PC-3 (cell line): ENCODE measurements around the gene ADAM19. TPM values are rescaled to one million over a fixed set of nuclear protein-coding genes. Genes with fewer than 3 reads are reported as not detected.
A peak's percentile ranks its signal among the peaks of the same experiment; 100 is the strongest.

ENCODE experiments used
- ATAC-seq: fragments of 200-7000 bp; cut with Tn5 transposase; 2 replicates; pipeline ENCODE4 v1.9.1; 2020; ENCODE audit warnings: mild to moderate bottlenecking, moderate library complexity
- BruUV-seq: library from RNA; stranded (reverse); fragments of 400-500 nt; replicated peaks from 2 replicates; lab custom pipeline; 2021; lab: Mats Ljungman, UMichigan
- CTCF ChIA-PET: fragments of 300-600 bp; sonication (Branson Sonifier 250); formaldehyde crosslinking; loops from one replicate; lab custom pipeline; 2022; ENCODE audit warnings: antibody characterized with exemption; lab: Charles Lee
- POLR2A ChIA-PET: fragments of 300-600 bp; sonication (Branson Sonifier 250); formaldehyde crosslinking; loops from one replicate; lab custom pipeline; 2022; ENCODE audit warnings: antibody characterized with exemption; ENCODE audit not compliant: unreplicated experiment; lab: Charles Lee
- DNase-seq: peaks from one replicate; pipeline ENCODE4 v3.0.0-alpha.2; 2015
- H2AFZ ChIP-seq: fragments of 300-600 bp; sonication (generic); 2 replicates; pipeline ENCODE4 v1.6.0; 2016; ENCODE audit warnings: antibody characterized with exemption, low read length
- H3F3A ChIP-seq: fragments of 300-600 bp; sonication (generic); one replicate; pipeline ENCODE4 v1.6.0; 2017; ENCODE audit warnings: antibody characterized with exemption, low read length, control low read depth, mild to moderate bottlenecking; ENCODE audit not compliant: unreplicated experiment
- H3K27ac ChIP-seq: fragments of 300-600 bp; sonication (generic); 2 replicates; pipeline ENCODE4 v1.5.1; 2016; ENCODE audit warnings: mild to moderate bottlenecking, low read length
- H3K27me3 ChIP-seq: fragments of 300-600 bp; sonication (generic); 2 replicates; pipeline ENCODE4 v1.6.1; 2016; ENCODE audit warnings: low read length, mixed read lengths
- H3K36me3 ChIP-seq: fragments of 300-600 bp; sonication (generic); 2 replicates; pipeline ENCODE4 v1.6.1; 2016; ENCODE audit warnings: low read depth, mixed run types, low read length, mixed read lengths
- H3K4me1 ChIP-seq: fragments of 300-600 bp; sonication (generic); 2 replicates; pipeline ENCODE4 v1.5.1; 2016; ENCODE audit warnings: low read length; ENCODE audit not compliant: insufficient read depth
- H3K4me2 ChIP-seq: fragments of 300-600 bp; sonication (generic); 2 replicates; pipeline ENCODE4 v1.6.0; 2016; ENCODE audit warnings: low read length
- H3K4me3 ChIP-seq: fragments of 300-600 bp; sonication (generic); 2 replicates; pipeline ENCODE4 v1.5.1; 2016; ENCODE audit warnings: mild to moderate bottlenecking, low read length, mixed read lengths
- H3K79me2 ChIP-seq: fragments of 300-600 bp; sonication (generic); 2 replicates; pipeline ENCODE4 v1.6.1; 2017; ENCODE audit warnings: low read length, mixed read lengths
- H3K9ac ChIP-seq: fragments of 300-600 bp; sonication (generic); 2 replicates; pipeline ENCODE4 v1.6.0; 2016; ENCODE audit warnings: mild to moderate bottlenecking, low read length
- H3K9me2 ChIP-seq: fragments of 300-600 bp; sonication (generic); replicated peaks from 2 replicates; pipeline ENCODE4 v1.6.1; 2016; ENCODE audit warnings: mixed run types, low read length, mixed read lengths
- H3K9me3 ChIP-seq: fragments of 300-600 bp; sonication (generic); 2 replicates; pipeline ENCODE4 v1.6.1; 2016; ENCODE audit warnings: low read length, mixed read lengths
- H4K20me1 ChIP-seq: fragments of 300-600 bp; sonication (generic); 2 replicates; pipeline ENCODE4 v1.6.1; 2016; ENCODE audit warnings: low read length, mixed read lengths
- CTCF ChIP-seq: fragments of 300-600 bp; sonication (generic); conservative IDR thresholded peaks from 2 replicates; pipeline ENCODE4 v1.5.1; 2017; ENCODE audit warnings: antibody characterized with exemption, low read depth, mild to moderate bottlenecking, low read length
- EZH2 ChIP-seq: fragments of 300-600 bp; sonication (generic); IDR thresholded peaks from one replicate; pipeline ENCODE4 v1.6.1; 2017; ENCODE audit warnings: antibody characterized with exemption, mild to moderate bottlenecking, low read length; ENCODE audit not compliant: unreplicated experiment
- EZH2phosphoT487 ChIP-seq: fragments of 300-600 bp; sonication (generic); IDR thresholded peaks from 2 replicates; pipeline ENCODE4 v1.6.1; 2018; ENCODE audit warnings: mild to moderate bottlenecking, antibody characterized with exemption, low read length, borderline replicate concordance
- intact Hi-C: fragments of 100-400 bp; cut with micrococcal nuclease; formaldehyde crosslinking; loops from 2 replicates; pipeline ENCODE4 v1.9.0; 2023
- total RNA-seq: library from RNA; depleted of rRNA; stranded (reverse); fragments of >200 nt; gene quantifications from 2 replicates; pipeline ENCODE4 v1.2.3, GENCODE V29; 2014

ADAM19 gene
- total RNA-seq, 1 experiment from 2014 or later: 115 TPM

DNA sequence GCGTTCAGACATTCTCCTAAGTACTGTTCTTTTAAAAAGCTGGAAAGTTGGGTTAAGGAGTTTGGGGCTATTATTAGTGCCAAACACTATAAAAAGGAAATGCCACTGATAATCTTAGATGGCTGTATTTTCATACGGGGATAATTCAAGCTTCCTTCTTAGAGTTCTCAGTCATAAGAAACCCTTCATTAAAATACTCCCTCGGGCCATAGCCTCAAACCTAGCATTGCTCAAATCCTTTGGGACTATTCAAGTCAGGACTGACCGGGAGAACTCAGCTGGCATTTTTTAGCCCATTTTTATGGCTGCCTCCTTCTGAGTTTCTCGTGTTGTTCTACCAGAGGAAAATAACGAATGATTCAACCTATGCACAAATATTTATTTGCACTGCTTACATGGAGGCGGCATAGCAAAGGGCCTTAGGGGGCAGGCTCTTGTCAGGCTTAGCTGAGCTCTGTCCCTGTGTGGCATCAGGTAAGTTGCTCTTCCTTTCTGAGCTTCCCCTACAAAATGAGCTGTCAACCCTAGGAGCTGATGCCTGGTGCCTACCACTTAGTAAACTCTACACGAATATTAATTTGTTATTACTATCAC is 33.5 kb upstream of the ADAM19 start:
- Histone ChIP-seq H3K4me2 (peak overlapping the region; percentile 61), H3K4me1 (peaks cover 59% of the 10 kb centered on the region), H3K9ac (peak overlapping the region; percentile 94), H3K27ac (peak overlapping the region; percentile 96), H3K9me2 (no peaks in the 10 kb centered on the region), H3F3A (peaks cover 26% of the 10 kb centered on the region), H3K9me3 (no peaks in the 10 kb centered on the region), H3K79me2 (no peaks in the 10 kb centered on the region), H4K20me1 (no peaks in the 10 kb centered on the region), H2AFZ (no peak overlapping the region), H3K4me3 (no peak overlapping the region), H3K36me3 (no peaks in the 10 kb centered on the region), H3K27me3 (no peaks in the 10 kb centered on the region)
- DNase-seq: peak; percentile 72
- no peak for ATAC-seq
- ChIA-PET CTCF (no interaction called here), POLR2A (no interaction called here)
- intact Hi-C loops: loop anchor here (5.0 kb wide), 2 partner anchors 133 to 217 kb away; partner anchors contain the start of gene LSM11
- BruUV-seq: no TSS peak
- 0 out of 2 replicates have a peak, but pooled peaks have one; percentile 21 for TF ChIP-seq CTCF
- TF ChIP-seq EZH2: no peak
- TF ChIP-seq EZH2phosphoT487: no peak

DNA sequence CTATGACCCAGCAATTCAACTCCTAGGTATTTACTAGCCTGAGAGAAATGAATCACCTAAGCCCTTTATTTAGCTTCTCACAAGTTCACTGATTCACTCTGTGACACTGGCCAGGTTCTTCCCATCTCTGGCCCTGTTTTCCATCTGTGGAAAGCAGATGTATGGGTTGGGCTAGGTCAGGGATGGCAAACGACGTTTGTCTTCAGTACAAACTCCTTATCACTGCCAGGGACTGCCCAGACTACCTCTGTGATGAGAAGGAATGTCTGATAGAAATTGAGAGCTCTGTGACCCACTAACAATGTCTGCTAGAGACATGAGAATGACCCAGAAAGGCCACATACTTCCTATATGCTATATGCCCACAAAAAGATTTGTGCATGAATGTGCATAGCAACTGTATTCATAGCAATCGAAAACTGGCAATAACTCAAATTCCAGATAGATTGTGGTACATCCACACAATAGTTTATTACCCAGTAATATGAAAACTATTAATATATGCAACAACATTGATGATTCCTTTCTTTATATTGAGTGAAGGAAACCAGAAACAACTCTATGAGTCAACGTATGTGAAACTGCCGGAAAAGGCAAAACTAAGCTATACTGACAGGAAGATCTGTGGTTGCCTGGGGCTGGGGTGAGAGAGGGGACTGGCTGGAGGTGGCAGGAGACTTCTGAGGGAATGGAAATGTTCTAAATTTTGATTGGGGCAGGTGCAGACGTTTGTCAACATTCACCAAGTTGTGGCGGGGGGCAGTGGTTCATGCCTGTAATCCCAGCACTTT is 32.0 kb upstream of the ADAM19 start:
- ATAC-seq (peak; percentile 66), DNase-seq (peak; percentile 99)
- Histone ChIP-seq H3K9me3 (no peaks in the 10 kb centered on the region), H2AFZ (no peak overlapping the region), H3K79me2 (no peaks in the 10 kb centered on the region), H3K4me2 (peak overlapping the region; percentile 61), H3K27me3 (no peaks in the 10 kb centered on the region), H3K36me3 (no peaks in the 10 kb centered on the region), H3K27ac (peak overlapping the region; percentile 96), H4K20me1 (no peaks in the 10 kb centered on the region), H3K9me2 (no peaks in the 10 kb centered on the region), H3K4me1 (peaks cover 72% of the 10 kb centered on the region), H3F3A (peaks cover 38% of the 10 kb centered on the region), H3K9ac (peak overlapping the region; percentile 94), H3K4me3 (peak overlapping the region; percentile 6; the same call in 1 of the 2 replicates)
- TF ChIP-seq EZH2 (no peak), CTCF (no peak), EZH2phosphoT487 (no peak)
- POLR2A ChIA-PET: interaction anchor here (0.6 kb wide), 1 partner anchor 11 kb away, joined by 4 read pairs; no protein-coding TSS in a partner anchor
- intact Hi-C loops: loop anchor here (1.0 to 5.0 kb wide), 7 partner anchors 58 to 215 kb away; partner anchors contain the start of gene LSM11
- CTCF ChIA-PET: interaction anchor here (0.5 kb wide), 1 partner anchor 16 kb away, joined by 7 read pairs; no protein-coding TSS in a partner anchor
- TSS peak; percentile 76 for BruUV-seq
